ENCODE measurements around the gene SETBP1. TPM values are rescaled to one million over a fixed set of nuclear protein-coding genes. Genes with fewer than 3 reads are reported as not detected.

The SETBP1 gene
- total RNA-seq, 2 donors from 2014 or later, result 17.3 to 20.1 TPM

GRCh38 chr18:44638811-44639210 is 41.9 kb upstream of the SETBP1 start:
- H3K9ac ChIP-seq (ENCODE audit: extremely low read depth, low read length, poor library complexity, severe bottlenecking), result no peak overlapping the region
- TF ChIP-seq, protein P1, sequence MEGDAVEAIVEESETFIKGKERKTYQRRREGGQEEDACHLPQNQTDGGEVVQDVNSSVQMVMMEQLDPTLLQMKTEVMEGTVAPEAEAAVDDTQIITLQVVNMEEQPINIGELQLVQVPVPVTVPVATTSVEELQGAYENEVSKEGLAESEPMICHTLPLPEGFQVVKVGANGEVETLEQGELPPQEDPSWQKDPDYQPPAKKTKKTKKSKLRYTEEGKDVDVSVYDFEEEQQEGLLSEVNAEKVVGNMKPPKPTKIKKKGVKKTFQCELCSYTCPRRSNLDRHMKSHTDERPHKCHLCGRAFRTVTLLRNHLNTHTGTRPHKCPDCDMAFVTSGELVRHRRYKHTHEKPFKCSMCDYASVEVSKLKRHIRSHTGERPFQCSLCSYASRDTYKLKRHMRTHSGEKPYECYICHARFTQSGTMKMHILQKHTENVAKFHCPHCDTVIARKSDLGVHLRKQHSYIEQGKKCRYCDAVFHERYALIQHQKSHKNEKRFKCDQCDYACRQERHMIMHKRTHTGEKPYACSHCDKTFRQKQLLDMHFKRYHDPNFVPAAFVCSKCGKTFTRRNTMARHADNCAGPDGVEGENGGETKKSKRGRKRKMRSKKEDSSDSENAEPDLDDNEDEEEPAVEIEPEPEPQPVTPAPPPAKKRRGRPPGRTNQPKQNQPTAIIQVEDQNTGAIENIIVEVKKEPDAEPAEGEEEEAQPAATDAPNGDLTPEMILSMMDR (conservative IDR thresholded peaks at IDR 0.05), result no peak
- no peak overlapping the region for H3K27ac ChIP-seq (ENCODE audit: low read depth, low read length)
- H3K4me1 ChIP-seq (ENCODE audit: control insufficient read depth, insufficient read depth, low read length), result peaks cover 5% of the 10 kb centered on the region
- H3K36me3 Mint-ChIP-seq (ENCODE audit: low read depth), result no peaks in the 10 kb centered on the region
- WGBS, 2 experiments (ENCODE audit: insufficient coverage in 1 of 2, insufficient read length in 1 of 2), result 100% methylated on average over 1 of the region's 1 CpG; no CpG with 5 or more reads in 1 of the 2 experiments
- H3K36me3 ChIP-seq (ENCODE audit: control insufficient read depth, insufficient read depth, low read length), result no peaks in the 10 kb centered on the region
- no peak for DNase-seq
- no peak overlapping the region for H3K27ac Mint-ChIP-seq
- H3K9me3 ChIP-seq (ENCODE audit: control insufficient read depth, low read length), result no peaks in the 10 kb centered on the region
- H3K4me3 Mint-ChIP-seq, result no peak overlapping the region
- H3K27me3 Mint-ChIP-seq (ENCODE audit: insufficient read depth), result peaks cover 13% of the 10 kb centered on the region
- H3K9me3 Mint-ChIP-seq, result no peaks in the 10 kb centered on the region
- peaks cover 14% of the 10 kb centered on the region for H3K4me1 Mint-ChIP-seq
- H3K4me3 ChIP-seq (ENCODE audit: low read length), result no peak overlapping the region
- H3K27me3 ChIP-seq (ENCODE audit: control insufficient read depth, insufficient read depth, low read length, poor library complexity, severe bottlenecking), result no peaks in the 10 kb centered on the region

- Mint-ChIP-seq H3K4me1 (peaks cover 3% of the 10 kb centered on the region), H3K36me3 (ENCODE audit: low read depth) (no peaks in the 10 kb centered on the region), H3K9me3 (no peaks in the 10 kb centered on the region), H3K27me3 (ENCODE audit: insufficient read depth) (peaks cover 15% of the 10 kb centered on the region), H3K4me3 (no peak overlapping the region), H3K27ac (no peak overlapping the region)
- DNase-seq, result no peak
- H3K27ac ChIP-seq (ENCODE audit: low read depth, low read length), result no peak overlapping the region
- H3K4me3 ChIP-seq (ENCODE audit: low read length), result no peak overlapping the region
- no peaks in the 10 kb centered on the region for H3K9me3 ChIP-seq (ENCODE audit: control insufficient read depth, low read length)
- WGBS, 2 experiments (ENCODE audit: insufficient coverage in 1 of 2, insufficient read length in 1 of 2), result 96 to 100% methylated on average over 1 to 3 of the region's 3 CpGs
- H3K36me3 ChIP-seq (ENCODE audit: control insufficient read depth, insufficient read depth, low read length), result no peaks in the 10 kb centered on the region
- H3K27me3 ChIP-seq (ENCODE audit: control insufficient read depth, insufficient read depth, low read length, poor library complexity, severe bottlenecking), result no peaks in the 10 kb centered on the region
- H3K4me1 ChIP-seq (ENCODE audit: control insufficient read depth, insufficient read depth, low read length), result peaks cover 4% of the 10 kb centered on the region
- TF ChIP-seq, protein P1 (conservative IDR thresholded peaks at IDR 0.05), result no peak
- H3K9ac ChIP-seq (ENCODE audit: extremely low read depth, low read length, poor library complexity, severe bottlenecking), result no peak overlapping the region
Observed at GRCh38 chr18:44643004-44643403, 37.7 kb upstream of the SETBP1 start.

GRCh38 chr18:44651478-44651877 is 29.2 kb upstream of the SETBP1 start:
- no peak overlapping the region for H3K27ac ChIP-seq (ENCODE audit: low read depth, low read length)
- no peaks in the 10 kb centered on the region for H3K9me3 Mint-ChIP-seq
- no peaks in the 10 kb centered on the region for H3K27me3 ChIP-seq (ENCODE audit: control insufficient read depth, insufficient read depth, low read length, poor library complexity, severe bottlenecking)
- H3K9me3 ChIP-seq (ENCODE audit: control insufficient read depth, low read length), result no peaks in the 10 kb centered on the region
- no peak overlapping the region for H3K9ac ChIP-seq (ENCODE audit: extremely low read depth, low read length, poor library complexity, severe bottlenecking)
- H3K4me1 Mint-ChIP-seq, result peaks cover 13% of the 10 kb centered on the region
- no peaks in the 10 kb centered on the region for H3K27me3 Mint-ChIP-seq (ENCODE audit: insufficient read depth)
- TF ChIP-seq, protein P1 (conservative IDR thresholded peaks at IDR 0.05), result no peak
- peak overlapping the region; percentile 56 for H3K4me3 ChIP-seq (ENCODE audit: low read length)
- peak; percentile 70 for DNase-seq
- H3K36me3 Mint-ChIP-seq (ENCODE audit: low read depth), result no peaks in the 10 kb centered on the region
- peaks cover 6% of the 10 kb centered on the region for H3K4me1 ChIP-seq (ENCODE audit: control insufficient read depth, insufficient read depth, low read length)
- H3K4me3 Mint-ChIP-seq, result no peak overlapping the region
- 20 to 36% methylated on average over 3 to 5 of the region's 6 CpGs for WGBS, 2 experiments (ENCODE audit: insufficient coverage in 1 of 2, insufficient read length in 1 of 2)
- peak overlapping the region; percentile 4 for H3K27ac Mint-ChIP-seq
- H3K36me3 ChIP-seq (ENCODE audit: control insufficient read depth, insufficient read depth, low read length), result no peaks in the 10 kb centered on the region

All from endodermal cell (in vitro differentiated cells).